WI38 (cell line): ENCODE results near the gene BET1L.

Source experiments
- H3K4me3 ChIP-seq: 2 replicates; pipeline ENCODE4 v1.5.1; 2011; ENCODE audit warnings: low read depth, mild to moderate bottlenecking, control low read depth, low read length
- TF ChIP-seq, protein P1 (sequence below): IDR thresholded peaks from 2 replicates; pipeline ENCODE4 v1.5.1; 2012; ENCODE audit warnings: low read depth, mild to moderate bottlenecking, control low read depth, low read length

The BET1L gene

DNA sequence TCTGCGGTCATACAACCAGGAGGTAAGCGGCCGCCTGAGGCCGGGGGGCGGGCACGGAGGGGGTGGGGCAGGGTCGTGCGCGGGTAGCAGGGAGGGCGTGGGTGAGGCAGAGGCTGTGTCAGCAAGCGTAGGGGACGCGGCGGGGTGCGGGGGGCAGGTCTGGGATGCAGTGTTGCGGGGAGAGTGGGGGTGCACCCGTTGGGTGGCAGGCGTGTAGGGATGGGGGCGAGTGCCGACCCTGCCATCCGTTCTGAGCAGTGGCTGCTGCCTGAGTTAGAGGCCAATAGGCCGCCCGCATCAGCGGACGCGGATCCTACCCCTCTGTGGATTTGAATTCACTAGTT is 1.7 kb upstream of the BET1L start:
- TF ChIP-seq, protein P1, sequence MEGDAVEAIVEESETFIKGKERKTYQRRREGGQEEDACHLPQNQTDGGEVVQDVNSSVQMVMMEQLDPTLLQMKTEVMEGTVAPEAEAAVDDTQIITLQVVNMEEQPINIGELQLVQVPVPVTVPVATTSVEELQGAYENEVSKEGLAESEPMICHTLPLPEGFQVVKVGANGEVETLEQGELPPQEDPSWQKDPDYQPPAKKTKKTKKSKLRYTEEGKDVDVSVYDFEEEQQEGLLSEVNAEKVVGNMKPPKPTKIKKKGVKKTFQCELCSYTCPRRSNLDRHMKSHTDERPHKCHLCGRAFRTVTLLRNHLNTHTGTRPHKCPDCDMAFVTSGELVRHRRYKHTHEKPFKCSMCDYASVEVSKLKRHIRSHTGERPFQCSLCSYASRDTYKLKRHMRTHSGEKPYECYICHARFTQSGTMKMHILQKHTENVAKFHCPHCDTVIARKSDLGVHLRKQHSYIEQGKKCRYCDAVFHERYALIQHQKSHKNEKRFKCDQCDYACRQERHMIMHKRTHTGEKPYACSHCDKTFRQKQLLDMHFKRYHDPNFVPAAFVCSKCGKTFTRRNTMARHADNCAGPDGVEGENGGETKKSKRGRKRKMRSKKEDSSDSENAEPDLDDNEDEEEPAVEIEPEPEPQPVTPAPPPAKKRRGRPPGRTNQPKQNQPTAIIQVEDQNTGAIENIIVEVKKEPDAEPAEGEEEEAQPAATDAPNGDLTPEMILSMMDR, result no peak

DNA sequence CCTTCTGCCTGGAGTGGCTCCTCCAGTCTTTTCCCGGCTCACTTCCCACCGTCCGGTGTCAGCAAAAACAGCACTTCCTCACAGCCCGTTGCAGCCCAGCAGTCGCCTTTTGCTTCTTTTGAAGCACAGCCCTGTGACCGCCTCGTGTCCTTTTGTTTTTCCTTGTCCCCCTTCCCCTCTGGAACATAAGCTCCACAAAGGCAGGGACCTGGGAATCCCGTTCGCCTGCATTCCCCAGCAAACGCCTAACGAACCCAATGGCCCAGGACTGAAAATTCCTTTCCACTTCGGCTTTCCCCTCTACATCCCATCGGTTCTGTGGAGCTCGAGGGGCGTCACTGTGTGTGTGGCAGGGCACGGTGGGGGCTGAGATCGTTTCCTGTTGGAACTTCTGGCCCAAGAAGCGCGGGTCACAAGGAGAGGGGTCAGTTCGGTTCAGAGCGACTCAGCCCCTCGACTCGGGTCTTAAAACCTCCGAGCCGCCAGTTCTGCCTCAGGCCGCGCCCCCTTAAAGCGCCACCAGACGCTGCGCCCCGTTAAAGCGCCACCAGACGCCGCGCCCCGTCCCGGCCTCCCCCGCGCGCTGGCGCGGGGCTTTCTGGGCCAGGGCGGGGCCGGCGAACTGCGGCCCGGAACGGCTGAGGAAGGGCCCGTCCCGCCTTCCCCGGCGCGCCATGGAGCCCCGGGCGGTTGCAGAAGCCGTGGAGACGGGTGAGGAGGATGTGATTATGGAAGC is 1.1 kb upstream of the BET1L start:
- peak overlapping the region; percentile 96 for H3K4me3 ChIP-seq
- TF ChIP-seq, protein P1, result no peak

More for the DNA sequence above, 1.7 kb upstream of the BET1L start:
- H3K4me3 ChIP-seq, result peak overlapping the region; percentile 96

DNA sequence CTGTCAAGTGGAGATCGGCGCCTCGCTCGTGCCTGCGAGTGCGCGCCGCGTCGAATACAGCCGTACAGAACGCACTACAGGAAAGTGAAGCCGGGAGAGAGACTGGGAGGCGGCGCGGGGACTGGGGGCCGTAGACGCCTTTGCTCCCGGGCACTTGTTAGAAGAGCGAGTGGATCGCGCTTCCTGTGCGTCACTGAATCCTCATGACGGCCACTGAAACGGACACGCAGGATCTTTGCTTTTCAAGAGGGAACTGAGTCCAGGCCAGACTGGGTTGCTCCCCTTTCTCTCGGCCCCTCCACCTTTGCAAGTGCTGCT is 623 bp upstream of the BET1L start:
- TF ChIP-seq, protein P1, result no peak
- peak overlapping the region; percentile 96 for H3K4me3 ChIP-seq

DNA sequence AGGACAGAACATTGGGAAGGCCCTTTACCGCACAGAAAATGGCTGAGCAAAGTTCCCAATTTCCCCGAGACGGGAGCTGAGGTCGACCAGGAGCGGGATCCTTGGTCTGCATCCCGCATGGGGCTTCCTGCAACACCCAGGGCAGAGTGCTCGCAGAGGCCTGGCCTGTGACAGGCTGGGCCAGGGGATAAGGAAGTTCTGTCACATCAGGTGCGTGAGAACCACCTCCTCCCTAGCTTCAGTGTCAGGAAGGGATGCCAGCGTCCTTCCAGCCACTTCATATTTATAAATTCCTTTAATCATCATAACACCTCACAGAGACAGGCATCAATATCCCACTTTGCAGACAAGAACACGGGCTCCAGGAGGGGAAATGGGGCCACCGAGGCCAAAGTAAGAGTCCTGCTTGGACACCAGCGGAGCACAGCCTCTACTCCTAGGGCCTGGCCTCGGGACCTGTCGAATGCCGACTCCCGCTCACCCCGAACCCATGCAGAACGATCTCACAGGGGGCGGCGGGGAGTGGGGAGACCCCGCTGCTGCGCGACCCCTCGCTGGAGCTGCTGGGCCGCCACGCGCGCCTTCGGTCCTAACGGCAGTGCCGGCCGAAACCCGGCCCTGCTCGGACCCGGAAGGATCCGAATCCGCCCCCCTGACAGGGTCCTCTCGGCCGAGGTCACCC is 532 bp downstream of the BET1L start:
- peak overlapping the region; percentile 96 for H3K4me3 ChIP-seq
- TF ChIP-seq, protein P1, result no peak

DNA sequence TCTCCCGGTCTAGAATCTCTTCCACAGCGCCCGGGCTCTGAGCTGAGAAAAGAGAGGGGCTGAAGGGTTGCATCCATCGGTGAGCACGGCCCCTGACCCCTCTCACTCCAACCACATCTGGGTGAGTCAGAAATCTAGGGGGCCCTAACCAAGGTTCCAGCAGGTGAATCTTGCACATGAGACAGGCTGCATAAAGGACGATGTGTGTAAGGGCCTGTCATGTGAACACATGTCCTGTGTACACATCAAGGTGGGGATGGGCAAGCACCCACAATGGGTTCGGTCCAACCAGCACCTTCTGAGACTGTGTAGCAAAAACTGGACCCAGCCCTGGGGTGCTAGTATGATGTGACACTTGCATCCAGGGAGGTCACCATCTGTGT is 1.2 kb downstream of the BET1L start:
- TF ChIP-seq, protein P1, result no peak
- peak overlapping the region; percentile 96 for H3K4me3 ChIP-seq

DNA sequence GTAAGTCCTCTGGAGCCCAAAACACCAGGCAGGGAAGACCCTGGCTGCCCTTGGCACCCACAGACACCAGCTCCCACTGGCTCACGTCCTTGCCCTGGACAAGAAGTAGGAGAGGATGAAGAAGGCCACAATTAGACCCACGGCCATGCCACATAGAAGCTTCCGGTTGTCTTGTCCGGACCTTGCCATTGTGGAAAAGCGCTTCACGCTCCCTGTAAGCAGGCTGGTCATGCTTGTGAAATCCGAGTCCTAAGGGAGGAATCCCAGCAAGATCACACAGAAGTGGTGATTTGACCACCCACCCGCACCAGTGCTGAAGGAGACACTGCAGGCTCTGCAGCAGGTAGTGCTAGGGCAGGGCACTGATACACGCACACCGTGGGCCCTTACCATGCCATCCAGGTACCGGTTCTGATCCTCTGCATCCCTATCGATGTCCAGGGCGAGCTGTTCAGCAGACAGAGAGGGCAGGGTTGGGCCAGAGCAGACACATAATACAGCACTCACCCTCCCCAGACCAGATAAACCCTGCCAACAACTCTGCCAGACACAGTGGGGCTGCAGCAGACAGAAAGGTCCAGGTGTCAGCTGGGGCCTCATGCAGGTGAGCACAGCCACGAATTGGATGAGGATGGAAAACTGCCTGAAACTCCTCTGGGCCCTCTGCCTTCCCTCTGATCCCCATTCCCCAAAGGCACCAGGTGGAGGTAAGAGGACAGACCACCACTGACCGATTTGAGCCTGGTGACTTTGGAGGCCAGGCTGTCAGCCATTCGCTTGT is 1.8 kb downstream of the BET1L start:
- H3K4me3 ChIP-seq, result peak overlapping the region; percentile 96

More for the DNA sequence above, 1.8 kb downstream of the BET1L start:
- TF ChIP-seq, protein P1, result no peak
